GOT3 (cell line): ENCODE results near the gene PRKCH.

Experiments used
- DNase-seq: peaks from one replicate; lab custom pipeline; 2025; ENCODE audit warnings: mixed read lengths; lab: John Stamatoyannopoulos, UW

Gene PRKCH

GRCh38 chr14:61532123-61532505 lies 210.7 kb downstream of the PRKCH start:
- no peak for DNase-seq

- DNase-seq: no peak
These were observed 211.4 kb downstream of the PRKCH start for GRCh38 chr14:61532763-61533162.

- DNase-seq: no peak
These were observed 212.3 kb downstream of the PRKCH start for GRCh38 chr14:61533513-61534255.

- no peak for DNase-seq
These were observed 213.7 kb downstream of the PRKCH start for GRCh38 chr14:61535032-61535431.

- no peak for DNase-seq
These were observed 214.1 kb downstream of the PRKCH start for GRCh38 chr14:61535458-61535857.

- DNase-seq: no peak
These were observed 215.5 kb downstream of the PRKCH start for GRCh38 chr14:61536661-61537562.

- DNase-seq: no peak
These were observed 216.4 kb downstream of the PRKCH start for GRCh38 chr14:61537563-61538463.

- no peak for DNase-seq
These were observed 217.2 kb downstream of the PRKCH start for GRCh38 chr14:61538464-61539022.

- no peak for DNase-seq
These were observed 218.3 kb downstream of the PRKCH start for GRCh38 chr14:61539631-61540030.

- DNase-seq: no peak
These were observed 219.6 kb downstream of the PRKCH start for GRCh38 chr14:61540931-61541330.

- DNase-seq: no peak
These were observed 221.7 kb downstream of the PRKCH start for GRCh38 chr14:61542848-61543790.

GRCh38 chr14:61543946-61544345 lies 222.6 kb downstream of the PRKCH start:
- DNase-seq: no peak

GRCh38 chr14:61544448-61545330 lies 223.3 kb downstream of the PRKCH start:
- DNase-seq: no peak

GRCh38 chr14:61545726-61546455 lies 224.5 kb downstream of the PRKCH start:
- no peak for DNase-seq

GRCh38 chr14:61547186-61548069 lies 226.0 kb downstream of the PRKCH start:
- no peak for DNase-seq

GRCh38 chr14:61549425-61549824 lies 228.0 kb downstream of the PRKCH start:
- no peak for DNase-seq

- no peak for DNase-seq
These were observed 230.0 kb downstream of the PRKCH start for GRCh38 chr14:61551384-61551783.

GRCh38 chr14:61552241-61552640 lies 230.9 kb downstream of the PRKCH start:
- DNase-seq: no peak
